NCI-H524 (cell line): Measurements from ENCODE around the gene SLC9A3.

Experiments
- DNase-seq, 2 experiments: peaks; one replicate each; lab custom pipeline; 2025; lab: John Stamatoyannopoulos, UW

The SLC9A3 gene

GRCh38 chr5:538801-539468, 14.7 kb upstream of the SLC9A3 start:
- peak in 1 of 2 experiments; percentile 44 for DNase-seq

GRCh38 chr5:538271-538771, 14.1 kb upstream of the SLC9A3 start:
- DNase-seq: no peak

GRCh38 chr5:537621-538071, 13.4 kb upstream of the SLC9A3 start:
- no peak for DNase-seq

GRCh38 chr5:537098-537497, 12.8 kb upstream of the SLC9A3 start:
- no peak for DNase-seq

GRCh38 chr5:535846-536698, 11.8 kb upstream of the SLC9A3 start:
- no peak for DNase-seq

GRCh38 chr5:534743-535671, 10.8 kb upstream of the SLC9A3 start:
- no peak for DNase-seq

GRCh38 chr5:533955-534742, 9.9 kb upstream of the SLC9A3 start:
- DNase-seq: no peak

- DNase-seq: no peak
These were observed 9.2 kb upstream of the SLC9A3 start for GRCh38 chr5:533243-533954.

GRCh38 chr5:532521-533242, 8.4 kb upstream of the SLC9A3 start:
- no peak for DNase-seq

- no peak for DNase-seq
These were observed 7.6 kb upstream of the SLC9A3 start for GRCh38 chr5:531749-532315.

- no peak for DNase-seq
These were observed 7.0 kb upstream of the SLC9A3 start for GRCh38 chr5:531101-531748.

GRCh38 chr5:530001-530955, 6.0 kb upstream of the SLC9A3 start:
- DNase-seq: no peak

GRCh38 chr5:528629-529511, 4.6 kb upstream of the SLC9A3 start:
- peak in 1 of 2 experiments; percentile 63 for DNase-seq

GRCh38 chr5:527646-528628, 3.7 kb upstream of the SLC9A3 start:
- DNase-seq: no peak

GRCh38 chr5:526456-527088, 2.3 kb upstream of the SLC9A3 start:
- no peak for DNase-seq
